CMK (cell line): ENCODE data around the gene AKAP13.
"Not testable (repeated sequence)": the region's sequence is repeated elsewhere in the genome, so short reads cannot be mapped to it uniquely, and the experiment has no call there.

Experiments
- DNase-seq: peaks from one replicate; pipeline ENCODE4 v3.0.0-alpha.2; 2010; ENCODE audit warnings: low read depth

Gene AKAP13

DNA sequence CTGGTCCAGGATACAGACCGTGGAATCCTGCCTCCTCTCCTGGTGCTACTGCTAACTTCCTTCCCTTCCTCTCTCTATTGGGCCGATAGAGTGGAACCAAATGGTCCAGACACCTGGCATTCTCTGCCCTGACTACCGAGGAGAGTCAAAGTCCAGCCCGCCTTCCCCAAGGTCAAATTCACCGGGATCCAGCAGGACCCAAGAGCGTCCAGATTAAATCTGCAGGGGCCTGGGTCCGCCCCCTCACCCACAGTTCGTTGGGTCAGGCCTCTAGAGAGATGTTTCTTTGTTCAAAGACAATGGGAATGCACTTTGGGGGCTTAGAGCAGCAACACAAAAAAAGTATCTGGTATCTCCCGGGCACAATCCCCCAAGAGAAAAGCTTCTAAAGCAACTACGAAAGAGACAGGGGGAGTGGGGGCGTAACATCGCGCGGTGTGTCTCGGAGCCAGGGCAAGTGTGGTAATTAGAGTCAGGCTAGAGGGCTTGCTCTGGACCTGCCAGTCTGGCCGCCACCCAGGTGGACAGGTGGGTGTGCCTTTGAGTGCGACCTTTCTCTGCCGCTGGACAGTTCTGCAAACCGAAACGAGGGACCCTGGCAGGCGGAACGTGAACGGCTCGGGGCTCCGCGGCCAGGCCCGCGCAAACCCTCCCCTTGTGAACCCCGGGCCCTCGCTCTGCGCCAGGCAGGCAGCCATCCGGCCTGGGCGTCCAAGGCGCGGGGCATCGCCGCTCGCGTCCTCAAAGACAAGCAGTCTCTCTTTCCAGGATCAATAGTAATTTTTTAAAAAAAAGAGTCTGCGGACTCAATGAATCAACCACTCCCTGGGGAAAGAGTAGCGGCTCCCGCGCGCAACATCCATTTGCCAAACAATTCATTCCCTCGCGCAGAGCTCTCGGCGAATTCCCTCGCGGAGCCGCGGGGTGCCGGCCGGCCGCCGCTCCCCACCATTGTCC lies 413.5 kb downstream of the AKAP13 start:
- DNase-seq = no peak

GRCh38 chr15:85794598-85795336 lies 414.4 kb downstream of the AKAP13 start, which contains the start of gene KLHL25:
KLHL25 (minus strand) TSS chr15:85794925; CDS start chr15:85769810, 25,115 bp downstream.
- peak; percentile 78 for DNase-seq

- no peak for DNase-seq
These were observed 415.2 kb downstream of the AKAP13 start for GRCh38 chr15:85795337-85796305.

DNA sequence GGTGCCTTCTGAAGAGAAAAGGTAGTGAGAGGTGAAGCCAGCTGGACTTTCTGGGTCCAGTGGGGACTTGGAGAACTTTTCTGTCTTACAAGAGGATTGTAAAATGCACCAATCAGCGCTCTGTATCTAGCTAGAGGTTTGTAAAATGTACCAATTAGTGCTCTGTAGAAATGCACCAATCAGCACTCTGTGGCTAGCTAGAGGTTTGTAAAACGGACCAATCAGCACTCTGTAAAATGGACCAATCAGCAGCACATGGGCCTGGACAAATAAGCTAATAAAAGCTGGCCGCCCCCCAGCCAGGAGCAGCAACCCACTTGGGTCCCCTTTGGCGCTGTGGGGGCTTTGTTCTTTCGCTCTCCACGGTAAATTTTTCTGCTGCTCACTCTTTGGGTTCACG lies 416.0 kb downstream of the AKAP13 start:
- not testable (repeated sequence) for DNase-seq
